PFSK-1 (cell line): ENCODE measurements around the gene NNAT.

Experiments
- FOXP2 ChIP-seq: optimal IDR thresholded peaks from 2 replicates; pipeline ENCODE3; 2011; ENCODE audit warnings: borderline replicate concordance, control low read depth, inconsistent platforms; ENCODE audit not compliant: insufficient read depth; ENCODE audit errors: extremely low read length, extremely low read depth
- POLR2AphosphoS5 ChIP-seq: IDR thresholded peaks from 2 replicates; pipeline ENCODE4 v1.6.1; 2012; ENCODE audit warnings: low read depth, mild to moderate bottlenecking, control low read depth, low read length, moderate library complexity
- REST ChIP-seq, 2 experiments: IDR thresholded peaks; 2 replicates each; pipeline versions ENCODE4 v1.6.1 to v1.8.0; 2011 to 2012; ENCODE audit warnings: low read depth in 2 of 2, low read length in 2 of 2, control low read depth in 1 of 2, inconsistent platforms in 1 of 2, mild to moderate bottlenecking in 1 of 2, moderate library complexity in 1 of 2; ENCODE audit not compliant: insufficient read depth in 1 of 2
- SIN3A ChIP-seq: IDR thresholded peaks from 2 replicates; pipeline ENCODE4 v1.6.1; 2012; ENCODE audit warnings: mild to moderate bottlenecking, low read length, moderate library complexity, borderline replicate concordance; ENCODE audit not compliant: insufficient read depth
- TAF1 ChIP-seq: IDR thresholded peaks from 2 replicates; pipeline ENCODE4 v1.6.1; 2012; ENCODE audit warnings: low read length, control low read depth, borderline replicate concordance; ENCODE audit not compliant: insufficient read depth

The NNAT gene

GRCh38 chr20:37556538-37556937 is 35.5 kb downstream of the NNAT start:
- TF ChIP-seq SIN3A (no peak), POLR2AphosphoS5 (no peak), TAF1 (no peak), REST (IDR thresholded peaks at IDR 0.05; ENCODE audit: insufficient read depth in 1 of 2, low read depth in 2 of 2, low read length in 2 of 2) (no peak), FOXP2 (no peak)

GRCh38 chr20:37558306-37558705 is 37.3 kb downstream of the NNAT start:
- TF ChIP-seq REST (IDR thresholded peaks at IDR 0.05; ENCODE audit: insufficient read depth in 1 of 2, low read depth in 2 of 2, low read length in 2 of 2) (no peak), TAF1 (no peak), SIN3A (no peak), POLR2AphosphoS5 (no peak), FOXP2 (no peak)

GRCh38 chr20:37558779-37559178 is 37.7 kb downstream of the NNAT start:
- TF ChIP-seq SIN3A (no peak), REST (IDR thresholded peaks at IDR 0.05; ENCODE audit: insufficient read depth in 1 of 2, low read depth in 2 of 2, low read length in 2 of 2) (no peak), FOXP2 (no peak), POLR2AphosphoS5 (no peak), TAF1 (no peak)

GRCh38 chr20:37559312-37560027 is 38.4 kb downstream of the NNAT start:
- TF ChIP-seq TAF1 = no peak
- TF ChIP-seq POLR2AphosphoS5 = no peak
- TF ChIP-seq FOXP2 = no peak
- no peak for TF ChIP-seq REST (IDR thresholded peaks at IDR 0.05; ENCODE audit: insufficient read depth in 1 of 2, low read depth in 2 of 2, low read length in 2 of 2)
- no peak for TF ChIP-seq SIN3A

GRCh38 chr20:37560629-37561028 is 39.6 kb downstream of the NNAT start:
- no peak for TF ChIP-seq REST (IDR thresholded peaks at IDR 0.05; ENCODE audit: insufficient read depth in 1 of 2, low read depth in 2 of 2, low read length in 2 of 2)
- no peak for TF ChIP-seq TAF1
- TF ChIP-seq FOXP2 = no peak
- TF ChIP-seq SIN3A = no peak
- no peak for TF ChIP-seq POLR2AphosphoS5
